ENCODE measurements around the gene MROH9. TPM values are rescaled to one million over a fixed set of nuclear protein-coding genes. Genes with fewer than 3 reads are reported as not detected.

MROH9 gene
- total and polyA plus RNA-seq, 2 experiments from 2014 or later: 0.16 TPM; not detected in 1

- in situ Hi-C loops (cut with MboI): no loop called here
- Histone ChIP-seq H3F3A (ENCODE audit: insufficient read depth) (peaks cover 32% of the 10 kb centered on the region), H3K4me3 (no peak overlapping the region), H3K9me3 (ENCODE audit: low read depth) (no peaks in the 10 kb centered on the region), H3K9me2 (ENCODE audit: insufficient read depth) (no peaks in the 10 kb centered on the region), H2AFZ (no peak overlapping the region), H3K4me2 (ENCODE audit: unreplicated experiment) (no peak overlapping the region), H3K4me1 (ENCODE audit: insufficient read depth) (peaks cover 32% of the 10 kb centered on the region), H3K79me2 (ENCODE audit: insufficient read depth) (no peaks in the 10 kb centered on the region), H3K9ac (no peak overlapping the region), H4K20me1 (ENCODE audit: insufficient read depth) (no peaks in the 10 kb centered on the region), H3K36me3 (ENCODE audit: low read depth) (no peaks in the 10 kb centered on the region), H3K27ac (no peak overlapping the region), H3K27me3 (replicated peaks; ENCODE audit: insufficient read depth) (no peaks in the 10 kb centered on the region)
- WGBS, 2 experiments (ENCODE audit: low coverage in 1 of 2, low lambda C conversion rate in 2 of 2, missing lambda C conversion rate in 2 of 2): 92 to 96% methylated on average over 3 of the region's 3 CpGs
- TF ChIP-seq EZH2 (IDR thresholded peaks at IDR 0.05; ENCODE audit: insufficient read depth, poor library complexity, severe bottlenecking) (no peak), EZH2phosphoT487 (IDR thresholded peaks at IDR 0.05; ENCODE audit: insufficient read depth, low read depth) (no peak)
- no peak for DNase-seq
Measured at GRCh38 chr1:170891872-170892271, 43.5 kb upstream of the MROH9 start.

GRCh38 chr1:170893655-170894297 lies 41.6 kb upstream of the MROH9 start:
- peak overlapping the region; percentile 58 for H3K4me2 ChIP-seq (ENCODE audit: unreplicated experiment)
- no peaks in the 10 kb centered on the region for H3K27me3 ChIP-seq (replicated peaks; ENCODE audit: insufficient read depth)
- WGBS, 2 experiments (ENCODE audit: low coverage in 1 of 2, low lambda C conversion rate in 2 of 2, missing lambda C conversion rate in 2 of 2): 10 to 23% methylated on average over 2 of the region's 2 CpGs
- TF ChIP-seq EZH2phosphoT487 (IDR thresholded peaks at IDR 0.05; ENCODE audit: insufficient read depth, low read depth) (no peak), EZH2 (IDR thresholded peaks at IDR 0.05; ENCODE audit: insufficient read depth, poor library complexity, severe bottlenecking) (no peak)
- peak; percentile 50 for DNase-seq
- no peak overlapping the region for H3K27ac ChIP-seq
- no peaks in the 10 kb centered on the region for H3K36me3 ChIP-seq (ENCODE audit: low read depth)
- H3K9me3 ChIP-seq (ENCODE audit: low read depth): no peaks in the 10 kb centered on the region
- in situ Hi-C loops (cut with MboI): no loop called here
- H3K4me1 ChIP-seq (ENCODE audit: insufficient read depth): peaks cover 32% of the 10 kb centered on the region
- H3K4me3 ChIP-seq: peak overlapping the region; percentile 26; the same call in 1 of the 2 replicates
- no peaks in the 10 kb centered on the region for H3K9me2 ChIP-seq (ENCODE audit: insufficient read depth)
- H2AFZ ChIP-seq: no peak overlapping the region
- no peaks in the 10 kb centered on the region for H3K79me2 ChIP-seq (ENCODE audit: insufficient read depth)
- H3F3A ChIP-seq (ENCODE audit: insufficient read depth): peaks cover 33% of the 10 kb centered on the region
- no peak overlapping the region for H3K9ac ChIP-seq
- H4K20me1 ChIP-seq (ENCODE audit: insufficient read depth): no peaks in the 10 kb centered on the region

GRCh38 chr1:170903961-170904360 lies 31.4 kb upstream of the MROH9 start:
- no peak overlapping the region for H3K4me3 ChIP-seq
- no peaks in the 10 kb centered on the region for H4K20me1 ChIP-seq (ENCODE audit: insufficient read depth)
- no peaks in the 10 kb centered on the region for H3K79me2 ChIP-seq (ENCODE audit: insufficient read depth)
- no peak overlapping the region for H2AFZ ChIP-seq
- H3F3A ChIP-seq (ENCODE audit: insufficient read depth): peaks cover 1% of the 10 kb centered on the region
- no peaks in the 10 kb centered on the region for H3K9me3 ChIP-seq (ENCODE audit: low read depth)
- TF ChIP-seq EZH2phosphoT487 (IDR thresholded peaks at IDR 0.05; ENCODE audit: insufficient read depth, low read depth) (no peak), EZH2 (IDR thresholded peaks at IDR 0.05; ENCODE audit: insufficient read depth, poor library complexity, severe bottlenecking) (no peak)
- in situ Hi-C loops (cut with MboI): no loop called here
- H3K9me2 ChIP-seq (ENCODE audit: insufficient read depth): no peaks in the 10 kb centered on the region
- DNase-seq: no peak
- H3K9ac ChIP-seq: no peak overlapping the region
- no peaks in the 10 kb centered on the region; the same call in 1 of the 2 replicates for H3K4me1 ChIP-seq (ENCODE audit: insufficient read depth)
- no peak overlapping the region for H3K4me2 ChIP-seq (ENCODE audit: unreplicated experiment)
- no peaks in the 10 kb centered on the region for H3K27me3 ChIP-seq (replicated peaks; ENCODE audit: insufficient read depth)
- no peak overlapping the region for H3K27ac ChIP-seq
- whole genome bisulfite sequencing, 2 experiments (ENCODE audit: low coverage in 1 of 2, low lambda C conversion rate in 2 of 2, missing lambda C conversion rate in 2 of 2): 24 to 28% methylated on average over 1 of the region's 1 CpG
- H3K36me3 ChIP-seq (ENCODE audit: low read depth): no peaks in the 10 kb centered on the region

DNA sequence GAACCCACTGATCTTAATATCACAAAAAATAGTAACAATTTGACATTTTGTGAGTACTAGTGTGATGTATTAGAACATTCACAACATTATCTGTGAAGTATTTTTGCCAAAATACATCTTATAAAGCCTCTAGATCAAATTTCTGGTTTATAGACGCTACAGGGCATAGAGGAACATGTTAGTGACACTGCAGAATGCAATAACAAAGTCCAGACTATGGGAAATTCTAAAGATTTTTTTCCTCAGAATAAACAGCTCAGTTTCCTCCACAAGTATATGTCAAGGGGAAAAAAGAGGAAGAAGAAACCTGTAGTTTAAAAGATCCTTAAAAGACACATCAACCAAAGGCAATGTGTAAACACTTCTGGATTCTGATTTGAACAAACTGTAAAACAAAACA lies 26.4 kb upstream of the MROH9 start:
- in situ Hi-C loops (cut with MboI): no loop called here

More for the DNA sequence above, 26.4 kb upstream of the MROH9 start:
- Histone ChIP-seq H3K79me2 (ENCODE audit: insufficient read depth) (no peaks in the 10 kb centered on the region), H3K36me3 (ENCODE audit: low read depth) (no peaks in the 10 kb centered on the region), H3K9me2 (ENCODE audit: insufficient read depth) (no peaks in the 10 kb centered on the region), H3K27ac (no peak overlapping the region), H2AFZ (peak overlapping the region; percentile 19; the same call in 1 of the 2 replicates), H3K4me1 (ENCODE audit: insufficient read depth) (peaks cover 17% of the 10 kb centered on the region), H3K9me3 (ENCODE audit: low read depth) (no peaks in the 10 kb centered on the region), H3K9ac (no peak overlapping the region), H3F3A (ENCODE audit: insufficient read depth) (peaks cover 25% of the 10 kb centered on the region), H3K4me2 (ENCODE audit: unreplicated experiment) (no peak overlapping the region), H3K27me3 (replicated peaks; ENCODE audit: insufficient read depth) (no peaks in the 10 kb centered on the region), H3K4me3 (no peak overlapping the region), H4K20me1 (ENCODE audit: insufficient read depth) (no peaks in the 10 kb centered on the region)
- TF ChIP-seq EZH2phosphoT487 (IDR thresholded peaks at IDR 0.05; ENCODE audit: insufficient read depth, low read depth) (no peak), EZH2 (IDR thresholded peaks at IDR 0.05; ENCODE audit: insufficient read depth, poor library complexity, severe bottlenecking) (no peak)
- DNase-seq: no peak
- WGBS, 2 experiments (ENCODE audit: low coverage in 1 of 2, low lambda C conversion rate in 2 of 2, missing lambda C conversion rate in 2 of 2): 100% methylated on average over 1 of the region's 1 CpG
